WERI-Rb-1 (cell line): Measurements from ENCODE around the gene GRID1.

Experiments
- DNase-seq: peaks from one replicate; pipeline ENCODE4 v3.0.0-alpha.2; 2020
- H3K27ac ChIP-seq: fragments of 250-450 bp; sonication (Bioruptor Pico); 2 replicates; pipeline ENCODE4 v1.5.1; 2020; ENCODE audit warnings: mild to moderate bottlenecking, moderate library complexity
- H3K27me3 ChIP-seq: fragments of 250-450 bp; sonication (Bioruptor Pico); 2 replicates; pipeline ENCODE4 v1.5.1; 2021; ENCODE audit warnings: mild to moderate bottlenecking, low read depth, moderate library complexity; ENCODE audit not compliant: insufficient read depth, severe bottlenecking
- H3K36me3 ChIP-seq: fragments of 250-450 bp; sonication (Bioruptor Pico); 2 replicates; pipeline ENCODE4 v1.5.1; 2020; ENCODE audit warnings: mild to moderate bottlenecking, moderate library complexity
- H3K4me3 ChIP-seq: 2 replicates; pipeline ENCODE4 v1.5.1; 2011; ENCODE audit warnings: low read depth, mild to moderate bottlenecking, control low read depth, low read length
- H3K9me3 ChIP-seq: fragments of 250-450 bp; sonication (Bioruptor Pico); 2 replicates; pipeline ENCODE4 v1.5.1; 2021; ENCODE audit warnings: mild to moderate bottlenecking, moderate library complexity; ENCODE audit not compliant: severe bottlenecking
- TF ChIP-seq, protein P1 (sequence below): IDR thresholded peaks from 2 replicates; pipeline ENCODE4 v1.5.1; 2011; ENCODE audit warnings: low read depth, mild to moderate bottlenecking, control low read depth, inconsistent platforms, low read length

GRID1 gene

GRCh38 chr10:85650791-85651496, 715.7 kb downstream of the GRID1 start:
- H3K9me3 ChIP-seq, result no peaks in the 10 kb centered on the region
- H3K36me3 ChIP-seq, result no peaks in the 10 kb centered on the region
- H3K27ac ChIP-seq, result no peak overlapping the region
- no peaks in the 10 kb centered on the region for H3K27me3 ChIP-seq
- TF ChIP-seq, protein P1, sequence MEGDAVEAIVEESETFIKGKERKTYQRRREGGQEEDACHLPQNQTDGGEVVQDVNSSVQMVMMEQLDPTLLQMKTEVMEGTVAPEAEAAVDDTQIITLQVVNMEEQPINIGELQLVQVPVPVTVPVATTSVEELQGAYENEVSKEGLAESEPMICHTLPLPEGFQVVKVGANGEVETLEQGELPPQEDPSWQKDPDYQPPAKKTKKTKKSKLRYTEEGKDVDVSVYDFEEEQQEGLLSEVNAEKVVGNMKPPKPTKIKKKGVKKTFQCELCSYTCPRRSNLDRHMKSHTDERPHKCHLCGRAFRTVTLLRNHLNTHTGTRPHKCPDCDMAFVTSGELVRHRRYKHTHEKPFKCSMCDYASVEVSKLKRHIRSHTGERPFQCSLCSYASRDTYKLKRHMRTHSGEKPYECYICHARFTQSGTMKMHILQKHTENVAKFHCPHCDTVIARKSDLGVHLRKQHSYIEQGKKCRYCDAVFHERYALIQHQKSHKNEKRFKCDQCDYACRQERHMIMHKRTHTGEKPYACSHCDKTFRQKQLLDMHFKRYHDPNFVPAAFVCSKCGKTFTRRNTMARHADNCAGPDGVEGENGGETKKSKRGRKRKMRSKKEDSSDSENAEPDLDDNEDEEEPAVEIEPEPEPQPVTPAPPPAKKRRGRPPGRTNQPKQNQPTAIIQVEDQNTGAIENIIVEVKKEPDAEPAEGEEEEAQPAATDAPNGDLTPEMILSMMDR, result no peak
- DNase-seq, result no peak
- H3K4me3 ChIP-seq, result no peak overlapping the region

GRCh38 chr10:85649461-85649860, 717.1 kb downstream of the GRID1 start:
- no peak for DNase-seq
- no peak overlapping the region for H3K4me3 ChIP-seq
- no peak overlapping the region for H3K27ac ChIP-seq
- no peaks in the 10 kb centered on the region for H3K27me3 ChIP-seq
- no peaks in the 10 kb centered on the region for H3K9me3 ChIP-seq
- TF ChIP-seq, protein P1, result no peak
- no peaks in the 10 kb centered on the region for H3K36me3 ChIP-seq

- Histone ChIP-seq H3K9me3 (no peaks in the 10 kb centered on the region), H3K36me3 (no peaks in the 10 kb centered on the region), H3K27me3 (no peaks in the 10 kb centered on the region), H3K27ac (no peak overlapping the region), H3K4me3 (no peak overlapping the region)
- DNase-seq, result no peak
- TF ChIP-seq, protein P1, result no peak
Measured at GRCh38 chr10:85648279-85648754, 718.3 kb downstream of the GRID1 start.

GRCh38 chr10:85647741-85648140, 718.9 kb downstream of the GRID1 start:
- DNase-seq, result no peak
- Histone ChIP-seq H3K4me3 (no peak overlapping the region), H3K27me3 (no peaks in the 10 kb centered on the region), H3K27ac (no peak overlapping the region), H3K36me3 (no peaks in the 10 kb centered on the region), H3K9me3 (no peaks in the 10 kb centered on the region)
- TF ChIP-seq, protein P1, result no peak

GRCh38 chr10:85645926-85646711, 720.5 kb downstream of the GRID1 start:
- H3K4me3 ChIP-seq, result no peak overlapping the region

More at GRCh38 chr10:85645926-85646711, 720.5 kb downstream of the GRID1 start:
- H3K9me3 ChIP-seq, result no peaks in the 10 kb centered on the region
- TF ChIP-seq, protein P1, result no peak
- no peaks in the 10 kb centered on the region for H3K27me3 ChIP-seq
- no peak overlapping the region for H3K27ac ChIP-seq
- no peaks in the 10 kb centered on the region for H3K36me3 ChIP-seq
- DNase-seq, result no peak
